Testis (tissue), 3 donors: ENCODE results near the gene MAST4. TPM values are rescaled to one million over a fixed set of nuclear protein-coding genes. Genes with fewer than 3 reads are reported as not detected.

Experiments
- DNase-seq: peaks from one replicate; pipeline ENCODE4 v3.0.0-alpha.2; 2019
- H3K27ac ChIP-seq, 2 donors: fragments of 200-600 bp; sonication (generic); one replicate each; pipeline ENCODE4 v1.5.1; 2019
- H3K27me3 ChIP-seq: fragments of 200-600 bp; sonication (generic); one replicate; pipeline ENCODE4 v1.5.1; 2019
- H3K36me3 ChIP-seq: fragments of 200-600 bp; sonication (generic); one replicate; pipeline ENCODE4 v1.5.1; 2017; ENCODE audit warnings: low read depth; ENCODE audit errors: missing control alignments
- H3K4me1 ChIP-seq: fragments of 200-600 bp; sonication (generic); one replicate; pipeline ENCODE4 v1.5.1; 2019
- H3K4me3 ChIP-seq, 2 donors: fragments of 200-600 bp; sonication (generic); one replicate each; pipeline ENCODE4 v1.5.1; 2017 to 2019
- H3K9me3 ChIP-seq: fragments of 200-600 bp; sonication (generic); one replicate; pipeline ENCODE4 v1.5.1; 2017
- POLR2A ChIP-seq: fragments of 450-650 bp; IDR thresholded peaks from one replicate; pipeline ENCODE4 v1.6.1; 2017; ENCODE audit warnings: antibody characterized with exemption, mild to moderate bottlenecking, moderate library complexity
- WGBS, 2 donors: methylation state at CpG; one replicate each; pipeline ENCODE4 v1.1.5; 2018; 5-methylcytosine and 5-hydroxymethylcytosine counted together
- intact Hi-C: fragments of 100-400 bp; cut with DNase I; formaldehyde crosslinking; loops from one replicate; pipeline ENCODE4 v1.15.1; 2023; ENCODE audit warnings: low total_unique reads
- polyA plus RNA-seq: library from polyadenylated mRNA; stranded (reverse); fragments of 350-450 nt; fragmentation: Illumina TruSeq; extraction: RNeasy Lipid Tissue Mini Kit (QIAGEN cat#74804); gene quantifications from one replicate; pipeline ENCODE4 v1.2.3, GENCODE V29; 2014; ENCODE audit warnings: low read depth, low replicate concordance; ENCODE audit not compliant: insufficient read depth
- total RNA-seq, 2 donors: library from RNA; depleted of rRNA; stranded (reverse); fragments of >200 nt; gene quantifications; one replicate each; pipeline ENCODE4 v1.2.3, GENCODE V29; 2016
- TF ChIP-seq, protein P1 (sequence below), 3 experiments: fragments of 450-650 bp in 2 of 3; fragments of 200-600 bp in 1 of 3; sonication (generic) in 1 of 3; IDR thresholded peaks; one replicate each; pipeline ENCODE4 v1.5.1; 2016 to 2019; ENCODE audit warnings: antibody characterized with exemption in 3 of 3, mild to moderate bottlenecking in 2 of 3, moderate library complexity in 1 of 3

MAST4 gene
- total and polyA plus RNA-seq, 3 donors from 2014 or later = 27.2 to 56.4 (median 51.4) TPM

DNA sequence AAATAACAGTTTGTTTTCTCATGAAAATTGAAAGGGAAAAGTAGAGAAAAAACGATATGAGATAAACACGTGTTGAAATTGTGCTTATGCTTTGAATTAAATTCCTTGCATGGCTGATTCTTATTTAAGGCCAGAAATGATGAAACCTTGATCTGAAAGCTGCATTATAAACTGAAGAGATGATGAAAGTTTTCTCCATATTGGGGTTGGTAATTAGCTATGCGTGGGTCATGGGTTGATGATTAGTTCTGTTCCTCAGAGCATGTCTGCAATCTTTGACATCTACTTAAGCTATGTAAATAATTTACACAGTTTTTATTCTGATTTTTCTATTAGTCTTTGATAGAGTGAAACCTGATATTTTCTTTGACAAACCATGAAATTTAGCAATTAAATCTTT, 336.3 kb downstream of the MAST4 start:
- 86% methylated on average over 3 of the region's 3 CpGs for WGBS, 2 donors
- Histone ChIP-seq H3K36me3 (no peaks in the 10 kb centered on the region), H3K9me3 (no peaks in the 10 kb centered on the region), H3K27me3 (no peaks in the 10 kb centered on the region), H3K4me3 (no peak overlapping the region), H3K4me1 (no peaks in the 10 kb centered on the region), H3K27ac (no peak overlapping the region)
- no peak for DNase-seq
- TF ChIP-seq, protein P1, sequence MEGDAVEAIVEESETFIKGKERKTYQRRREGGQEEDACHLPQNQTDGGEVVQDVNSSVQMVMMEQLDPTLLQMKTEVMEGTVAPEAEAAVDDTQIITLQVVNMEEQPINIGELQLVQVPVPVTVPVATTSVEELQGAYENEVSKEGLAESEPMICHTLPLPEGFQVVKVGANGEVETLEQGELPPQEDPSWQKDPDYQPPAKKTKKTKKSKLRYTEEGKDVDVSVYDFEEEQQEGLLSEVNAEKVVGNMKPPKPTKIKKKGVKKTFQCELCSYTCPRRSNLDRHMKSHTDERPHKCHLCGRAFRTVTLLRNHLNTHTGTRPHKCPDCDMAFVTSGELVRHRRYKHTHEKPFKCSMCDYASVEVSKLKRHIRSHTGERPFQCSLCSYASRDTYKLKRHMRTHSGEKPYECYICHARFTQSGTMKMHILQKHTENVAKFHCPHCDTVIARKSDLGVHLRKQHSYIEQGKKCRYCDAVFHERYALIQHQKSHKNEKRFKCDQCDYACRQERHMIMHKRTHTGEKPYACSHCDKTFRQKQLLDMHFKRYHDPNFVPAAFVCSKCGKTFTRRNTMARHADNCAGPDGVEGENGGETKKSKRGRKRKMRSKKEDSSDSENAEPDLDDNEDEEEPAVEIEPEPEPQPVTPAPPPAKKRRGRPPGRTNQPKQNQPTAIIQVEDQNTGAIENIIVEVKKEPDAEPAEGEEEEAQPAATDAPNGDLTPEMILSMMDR (IDR thresholded peaks at IDR 0.05) = no peak
- no peak for TF ChIP-seq POLR2A
- intact Hi-C loops = no loop called here

- DNase-seq = no peak
- H3K4me3 ChIP-seq = no peak overlapping the region
- no peaks in the 10 kb centered on the region for H3K4me1 ChIP-seq
- no peak overlapping the region for H3K27ac ChIP-seq
- H3K27me3 ChIP-seq = no peaks in the 10 kb centered on the region
- intact Hi-C loops = no loop called here
- no peaks in the 10 kb centered on the region for H3K36me3 ChIP-seq
- 93 to 98% methylated on average over 1 of the region's 1 CpG for WGBS, 2 donors
- TF ChIP-seq POLR2A = no peak
- TF ChIP-seq, protein P1 (IDR thresholded peaks at IDR 0.05) = no peak
- no peaks in the 10 kb centered on the region for H3K9me3 ChIP-seq
Observed at GRCh38 chr5:66933066-66933465, 336.9 kb downstream of the MAST4 start.

- WGBS, 2 donors = 88 to 97% methylated on average over 2 of the region's 2 CpGs
Observed at GRCh38 chr5:66939094-66939493, 342.9 kb downstream of the MAST4 start.

GRCh38 chr5:66945389-66946349, 349.5 kb downstream of the MAST4 start:
- WGBS, 2 donors = 76 to 81% methylated on average over 7 of the region's 7 CpGs
- H3K4me3 ChIP-seq = no peak overlapping the region
- TF ChIP-seq, protein P1 (IDR thresholded peaks at IDR 0.05) = no peak
- no peak for TF ChIP-seq POLR2A
- no peak for DNase-seq
- no peaks in the 10 kb centered on the region for H3K36me3 ChIP-seq
- no peaks in the 10 kb centered on the region for H3K4me1 ChIP-seq
- H3K27ac ChIP-seq = no peak overlapping the region
- no peaks in the 10 kb centered on the region for H3K9me3 ChIP-seq
- intact Hi-C loops = no loop called here
- no peaks in the 10 kb centered on the region for H3K27me3 ChIP-seq

More at GRCh38 chr5:66939094-66939493, 342.9 kb downstream of the MAST4 start:
- H3K27ac ChIP-seq = no peak overlapping the region
- no peaks in the 10 kb centered on the region for H3K9me3 ChIP-seq
- intact Hi-C loops = no loop called here
- H3K36me3 ChIP-seq = no peaks in the 10 kb centered on the region
- H3K27me3 ChIP-seq = no peaks in the 10 kb centered on the region
- no peak for DNase-seq
- no peak for TF ChIP-seq POLR2A
- TF ChIP-seq, protein P1 (IDR thresholded peaks at IDR 0.05) = no peak
- H3K4me1 ChIP-seq = no peaks in the 10 kb centered on the region
- H3K4me3 ChIP-seq = no peak overlapping the region
